ENCODE data around the gene BOC.

Gene BOC

GRCh38 chr3:113249601-113250000, 38.2 kb downstream of the BOC start:
- DNase-seq (ENCODE audit: low read depth) = no peak

- DNase-seq (ENCODE audit: low read depth) = no peak
These were observed 39.2 kb downstream of the BOC start for GRCh38 chr3:113250566-113250965.

- DNase-seq (ENCODE audit: low read depth) = no peak
These were observed 40.5 kb downstream of the BOC start for GRCh38 chr3:113251817-113252216.

DNA sequence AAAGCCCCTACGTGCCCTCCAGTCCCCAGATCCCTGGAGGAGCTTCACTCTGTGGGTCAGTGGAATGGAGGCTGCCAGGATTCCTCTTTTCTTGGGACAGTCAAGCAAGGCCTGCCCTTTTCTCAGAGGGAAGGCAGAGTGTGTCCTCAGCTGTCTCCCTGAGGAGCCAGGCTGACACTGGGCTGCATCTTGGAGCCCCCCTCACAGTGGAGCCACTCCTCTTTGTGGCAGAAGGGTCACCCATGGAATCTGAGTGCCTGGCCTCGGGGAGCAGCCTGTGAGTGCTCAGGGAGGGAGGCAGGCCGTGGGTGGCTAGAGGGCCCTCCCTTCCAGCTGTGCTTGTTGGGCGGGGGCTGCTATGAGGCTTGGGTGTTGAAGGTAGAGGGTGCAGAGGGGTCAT, 41.2 kb downstream of the BOC start:
- no peak for DNase-seq (ENCODE audit: low read depth)

GRCh38 chr3:113253702-113254101, 42.3 kb downstream of the BOC start:
- no peak for DNase-seq (ENCODE audit: low read depth)

- no peak for DNase-seq (ENCODE audit: low read depth)
These were observed 43.0 kb downstream of the BOC start for GRCh38 chr3:113254171-113254947.

- no peak for DNase-seq (ENCODE audit: low read depth)
These were observed 43.9 kb downstream of the BOC start for GRCh38 chr3:113255100-113255853.

DNA sequence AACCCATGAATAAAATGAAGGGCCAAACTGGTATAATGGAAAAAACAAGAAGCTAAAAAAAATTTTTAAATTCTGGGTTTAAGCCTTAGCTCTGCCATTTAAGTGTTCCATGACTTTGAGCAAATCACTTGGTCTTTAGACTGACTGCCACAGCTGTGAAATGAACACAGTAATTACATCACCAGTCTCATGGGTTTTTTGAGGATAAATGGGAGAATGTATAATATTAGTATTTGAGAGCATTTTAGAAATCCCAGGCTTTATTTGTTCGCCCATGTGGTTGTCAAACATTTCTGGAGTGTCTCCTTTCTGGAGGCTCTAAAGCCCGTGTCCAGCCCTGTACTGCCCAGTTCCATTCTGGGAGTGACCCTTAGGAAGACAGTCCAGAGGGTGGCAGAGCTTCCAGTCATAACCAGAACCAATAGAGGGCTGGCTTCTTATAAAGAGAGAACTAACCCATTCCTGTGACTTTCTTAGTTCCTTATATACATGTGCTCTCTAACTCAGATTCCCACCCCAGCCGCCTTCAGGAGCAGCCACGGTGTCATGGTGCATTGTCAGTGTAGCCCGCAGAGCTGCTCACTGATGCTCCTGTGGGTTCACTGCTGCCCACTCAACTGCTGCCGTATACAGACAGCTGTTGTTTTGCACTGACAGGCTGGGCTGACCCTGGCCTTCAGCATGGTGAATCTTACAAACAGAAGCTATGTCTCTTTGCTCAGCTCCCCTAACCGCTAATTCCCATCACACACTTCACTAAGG, 44.7 kb downstream of the BOC start:
- no peak for DNase-seq (ENCODE audit: low read depth)

GRCh38 chr3:113258361-113258760, 47.0 kb downstream of the BOC start:
- DNase-seq (ENCODE audit: low read depth) = no peak

DNA sequence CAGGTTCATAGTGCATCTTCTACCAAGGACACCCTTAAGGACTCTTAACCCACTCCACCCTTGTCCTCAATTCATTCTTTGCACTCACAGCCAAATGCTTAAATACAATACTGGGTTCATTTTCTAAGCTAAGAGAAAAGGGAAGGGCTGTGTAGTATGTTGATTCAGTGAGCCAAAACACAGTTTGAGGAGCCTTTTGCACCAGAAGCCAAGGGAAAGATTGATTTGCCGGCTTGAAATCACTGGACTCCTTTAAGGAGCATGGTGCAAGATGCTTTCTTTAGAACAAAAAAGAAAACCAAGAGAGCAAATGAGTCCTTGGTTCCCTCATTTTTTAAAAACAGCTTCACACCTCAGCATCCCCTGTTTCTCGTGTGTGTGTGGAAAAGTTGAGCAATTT, 47.8 kb downstream of the BOC start:
- no peak for DNase-seq (ENCODE audit: low read depth)

DNA sequence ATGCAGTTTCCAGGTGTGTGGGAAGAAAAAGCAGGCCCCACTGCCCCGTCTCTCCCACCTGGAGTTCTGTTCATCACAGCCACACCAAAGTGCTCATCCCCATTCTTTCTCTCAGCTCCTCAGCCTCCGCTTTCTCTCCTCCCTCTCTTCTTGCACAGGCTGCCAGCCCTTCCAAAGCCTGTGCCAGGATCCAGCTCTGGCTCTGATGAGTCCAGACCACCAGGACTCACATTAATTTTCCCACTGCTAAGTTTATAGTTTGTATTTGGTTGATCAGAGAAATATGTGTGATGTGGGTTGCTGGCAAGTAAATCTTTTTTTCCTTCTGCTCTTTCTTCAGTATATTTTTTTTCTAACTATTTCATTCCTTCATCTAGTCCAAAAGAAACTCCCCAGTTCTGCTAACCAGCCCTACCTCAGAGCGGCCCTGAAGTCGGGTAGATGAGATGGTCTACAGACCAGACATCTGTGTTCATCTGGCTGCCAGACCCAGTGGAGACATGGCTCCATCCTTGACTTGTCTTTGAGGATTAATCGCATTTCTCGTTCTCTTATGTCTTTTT, 49.8 kb downstream of the BOC start:
- DNase-seq (ENCODE audit: low read depth) = no peak

DNA sequence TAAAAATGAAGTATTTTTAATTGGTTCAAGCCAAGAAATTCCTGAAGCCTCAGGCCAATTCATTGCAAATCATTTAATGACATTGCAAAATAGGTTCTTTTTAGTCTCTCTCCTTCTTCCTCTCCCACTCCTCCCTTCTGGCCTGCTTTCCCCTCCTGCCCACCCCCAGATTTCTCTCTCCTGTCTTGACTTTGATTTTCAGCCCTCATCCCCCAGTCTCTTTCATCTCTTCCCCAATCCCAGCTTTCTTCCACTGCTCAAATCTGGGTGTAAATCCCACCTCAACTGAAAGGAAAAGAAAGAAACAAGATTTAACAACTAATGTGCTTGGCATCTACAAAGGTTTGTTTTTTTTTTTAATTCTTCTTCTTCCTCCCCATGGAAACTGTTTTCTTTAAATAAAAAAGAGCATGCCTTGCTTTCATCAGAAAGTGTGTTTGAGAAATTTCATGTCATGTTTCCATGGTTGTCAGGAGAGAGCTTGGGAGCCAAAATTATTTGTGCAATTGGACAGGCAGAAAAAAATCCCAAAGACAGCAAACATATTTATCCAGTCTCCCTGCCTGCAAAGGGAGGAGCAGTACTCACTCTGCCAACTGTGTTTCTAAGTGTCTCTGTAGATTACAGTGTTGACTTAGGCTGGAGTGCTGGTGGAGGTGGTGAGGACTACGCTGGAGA, 50.4 kb downstream of the BOC start:
- no peak for DNase-seq (ENCODE audit: low read depth)

DNA sequence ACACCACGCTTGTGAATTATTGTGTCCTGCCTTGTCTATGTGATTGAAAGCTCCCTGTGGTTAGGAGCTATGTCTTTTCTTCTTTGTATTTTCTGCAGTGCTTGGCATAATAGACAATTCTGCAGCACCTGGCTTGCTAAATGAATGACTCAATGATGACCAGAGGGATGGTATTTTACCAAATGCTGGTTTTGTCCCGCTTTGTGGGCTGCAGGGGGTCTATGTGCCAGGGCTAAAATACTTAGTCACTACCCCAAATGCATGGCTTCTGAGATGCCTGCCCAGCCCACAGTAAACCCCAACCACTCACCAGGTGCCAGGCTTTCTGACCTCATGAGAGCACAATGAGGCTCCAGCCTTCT, 50.9 kb downstream of the BOC start:
- no peak for DNase-seq (ENCODE audit: low read depth)

DNA sequence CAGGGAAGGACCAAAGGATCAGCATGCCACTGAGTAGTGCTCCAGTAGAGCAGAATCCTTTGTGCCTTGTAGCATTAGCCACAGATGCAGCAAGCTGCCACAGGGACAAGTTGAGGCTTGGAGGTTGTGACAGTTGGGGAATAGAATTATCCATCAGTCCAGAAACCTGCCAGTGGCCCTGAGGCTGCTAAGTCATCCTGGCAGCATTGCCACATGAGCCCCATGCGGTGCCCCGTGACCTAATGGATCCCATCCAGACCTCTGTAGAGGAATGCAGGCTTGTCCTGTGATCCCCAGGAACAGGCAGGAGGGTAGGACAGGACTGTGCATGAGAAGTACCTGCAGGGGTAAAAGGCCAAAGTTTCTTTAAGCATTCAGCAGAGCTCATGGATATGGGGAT, 51.7 kb downstream of the BOC start:
- DNase-seq (ENCODE audit: low read depth) = no peak

GRCh38 chr3:113263778-113264177, 52.4 kb downstream of the BOC start:
- no peak for DNase-seq (ENCODE audit: low read depth)

- DNase-seq (ENCODE audit: low read depth) = no peak
These were observed 53.1 kb downstream of the BOC start for GRCh38 chr3:113264283-113265131.

- no peak for DNase-seq (ENCODE audit: low read depth)
These were observed 53.9 kb downstream of the BOC start for GRCh38 chr3:113265231-113265630.

GRCh38 chr3:113266738-113267137, 55.4 kb downstream of the BOC start:
- no peak for DNase-seq (ENCODE audit: low read depth)

- no peak for DNase-seq (ENCODE audit: low read depth)
These were observed 57.0 kb downstream of the BOC start for GRCh38 chr3:113268311-113268710.

DNA sequence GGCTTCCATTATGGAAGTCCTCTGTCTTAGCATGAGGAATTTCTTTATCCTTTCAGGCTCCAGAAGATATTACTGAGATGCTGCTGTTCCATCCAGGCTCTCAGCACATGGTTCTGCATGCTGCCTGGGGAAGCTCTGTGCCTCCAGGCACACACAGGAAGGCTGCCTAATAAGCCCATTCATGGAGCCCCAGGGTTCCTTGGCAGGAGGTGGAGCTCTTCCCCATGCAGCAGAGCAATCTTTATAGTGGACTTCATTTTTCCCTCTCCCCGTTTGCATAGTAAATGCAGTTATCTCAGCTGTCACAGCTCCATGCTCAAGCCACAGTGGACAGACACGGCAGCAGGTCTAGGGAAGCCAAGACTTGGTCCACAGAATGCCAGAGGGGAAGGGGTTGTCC, 57.6 kb downstream of the BOC start:
- no peak for DNase-seq (ENCODE audit: low read depth)

GRCh38 chr3:113269661-113270060, 58.3 kb downstream of the BOC start:
- DNase-seq (ENCODE audit: low read depth) = no peak

Data from T-helper 22 cell (primary cell).